Measurements from ENCODE around the gene EFNA5. TPM values are rescaled to one million over a fixed set of nuclear protein-coding genes. Genes with fewer than 3 reads are reported as not detected.

EFNA5 gene
- polyA plus RNA-seq, 1 donor from 2014 or later = 4.2 TPM

DNA sequence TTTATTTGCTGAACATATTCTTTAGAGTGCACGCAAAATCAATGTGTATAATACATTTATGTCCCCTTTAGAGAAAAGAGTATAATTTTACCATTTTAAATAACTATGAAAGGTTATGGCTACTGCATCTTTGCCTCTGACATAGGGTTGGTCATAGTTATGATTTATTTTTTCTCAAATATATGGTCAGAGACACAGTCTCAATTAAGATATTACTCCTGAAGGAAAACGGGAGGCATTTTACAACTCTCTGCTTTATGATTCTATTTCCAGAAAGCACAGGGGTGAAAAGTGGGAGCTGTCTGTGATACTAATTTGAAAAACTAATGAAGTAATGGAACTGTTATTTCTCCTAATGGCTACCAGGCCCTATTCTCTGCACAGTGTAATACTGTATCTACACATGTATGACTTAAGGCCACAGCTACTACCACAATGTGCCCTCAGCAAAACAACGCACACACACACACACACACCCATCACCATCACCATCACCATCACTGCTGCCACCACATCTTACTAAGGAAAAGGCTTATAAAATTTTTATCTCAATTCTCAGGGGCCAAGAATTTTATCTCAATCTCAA, 262.9 kb downstream of the EFNA5 start:
- no peaks in the 10 kb centered on the region for H4K20me1 ChIP-seq (ENCODE audit: insufficient read depth)

DNA sequence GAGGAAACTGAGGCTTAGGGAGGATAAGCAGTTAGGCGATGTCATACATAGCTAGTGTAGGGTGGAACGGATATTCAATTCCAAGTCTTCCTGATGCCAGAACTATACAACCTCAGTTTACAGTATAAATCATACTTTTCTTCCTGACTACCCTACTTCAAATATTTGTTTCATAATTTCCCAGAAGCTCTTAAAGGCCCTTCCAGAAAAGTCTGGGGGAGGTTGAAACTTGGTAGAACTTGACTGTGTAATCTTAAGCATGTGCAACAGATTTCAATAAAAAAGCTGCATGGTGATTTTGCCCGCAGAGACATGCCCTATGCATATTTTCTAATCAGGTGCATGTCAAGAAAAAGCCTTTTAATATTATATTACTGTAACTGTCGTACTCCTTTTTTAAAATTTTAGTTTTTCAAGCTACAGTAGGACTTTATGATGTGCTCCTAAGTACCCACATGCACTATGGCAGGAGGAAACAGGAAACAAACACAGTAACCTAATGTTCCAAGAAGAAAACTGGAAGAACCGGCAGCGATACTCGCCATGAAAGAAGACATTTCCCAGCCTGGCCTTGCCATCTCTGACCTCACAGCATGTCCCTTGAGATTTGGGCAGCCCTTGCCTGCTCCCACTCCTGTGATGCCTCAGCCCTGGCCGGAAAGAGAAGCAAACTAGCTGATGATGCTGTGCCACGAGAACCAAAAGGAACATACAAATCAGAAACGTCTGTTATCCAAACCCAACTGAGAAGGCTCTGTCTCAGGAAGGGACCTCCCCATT, 266.0 kb downstream of the EFNA5 start:
- TF ChIP-seq MXI1 (conservative IDR thresholded peaks at IDR 0.05; ENCODE audit: poor library complexity, severe bottlenecking) (no peak), POLR2AphosphoS5 (IDR thresholded peaks at IDR 0.05) (no peak)
- TF ChIP-seq, protein P1, sequence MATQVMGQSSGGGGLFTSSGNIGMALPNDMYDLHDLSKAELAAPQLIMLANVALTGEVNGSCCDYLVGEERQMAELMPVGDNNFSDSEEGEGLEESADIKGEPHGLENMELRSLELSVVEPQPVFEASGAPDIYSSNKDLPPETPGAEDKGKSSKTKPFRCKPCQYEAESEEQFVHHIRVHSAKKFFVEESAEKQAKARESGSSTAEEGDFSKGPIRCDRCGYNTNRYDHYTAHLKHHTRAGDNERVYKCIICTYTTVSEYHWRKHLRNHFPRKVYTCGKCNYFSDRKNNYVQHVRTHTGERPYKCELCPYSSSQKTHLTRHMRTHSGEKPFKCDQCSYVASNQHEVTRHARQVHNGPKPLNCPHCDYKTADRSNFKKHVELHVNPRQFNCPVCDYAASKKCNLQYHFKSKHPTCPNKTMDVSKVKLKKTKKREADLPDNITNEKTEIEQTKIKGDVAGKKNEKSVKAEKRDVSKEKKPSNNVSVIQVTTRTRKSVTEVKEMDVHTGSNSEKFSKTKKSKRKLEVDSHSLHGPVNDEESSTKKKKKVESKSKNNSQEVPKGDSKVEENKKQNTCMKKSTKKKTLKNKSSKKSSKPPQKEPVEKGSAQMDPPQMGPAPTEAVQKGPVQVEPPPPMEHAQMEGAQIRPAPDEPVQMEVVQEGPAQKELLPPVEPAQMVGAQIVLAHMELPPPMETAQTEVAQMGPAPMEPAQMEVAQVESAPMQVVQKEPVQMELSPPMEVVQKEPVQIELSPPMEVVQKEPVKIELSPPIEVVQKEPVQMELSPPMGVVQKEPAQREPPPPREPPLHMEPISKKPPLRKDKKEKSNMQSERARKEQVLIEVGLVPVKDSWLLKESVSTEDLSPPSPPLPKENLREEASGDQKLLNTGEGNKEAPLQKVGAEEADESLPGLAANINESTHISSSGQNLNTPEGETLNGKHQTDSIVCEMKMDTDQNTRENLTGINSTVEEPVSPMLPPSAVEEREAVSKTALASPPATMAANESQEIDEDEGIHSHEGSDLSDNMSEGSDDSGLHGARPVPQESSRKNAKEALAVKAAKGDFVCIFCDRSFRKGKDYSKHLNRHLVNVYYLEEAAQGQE (IDR thresholded peaks at IDR 0.05; ENCODE audit: borderline replicate concordance) = no peak
- H3K4me3 ChIP-seq (ENCODE audit: low read length) = no peak overlapping the region
- no peaks in the 10 kb centered on the region for H3K36me3 ChIP-seq (ENCODE audit: insufficient read depth, low read length)
- no peak overlapping the region for H3K27ac ChIP-seq (ENCODE audit: low read length)
- no peak overlapping the region for H2AFZ ChIP-seq (ENCODE audit: low read depth, low read length)
- no peaks in the 10 kb centered on the region for H3K9me3 ChIP-seq (ENCODE audit: low read length)
- no peaks in the 10 kb centered on the region for H3K9me2 ChIP-seq (ENCODE audit: insufficient read depth, low read length)
- H3K4me2 ChIP-seq (ENCODE audit: low read length) = no peak overlapping the region
- H3K9ac ChIP-seq (ENCODE audit: low read length) = no peak overlapping the region
- peaks cover 7% of the 10 kb centered on the region for H3K79me2 ChIP-seq (replicated peaks; ENCODE audit: insufficient read depth, low read length)
- H4K20me1 ChIP-seq (ENCODE audit: insufficient read depth) = no peaks in the 10 kb centered on the region
- H3K27me3 ChIP-seq (ENCODE audit: insufficient read depth, low read depth, low read length) = no peaks in the 10 kb centered on the region
- H3F3A ChIP-seq (ENCODE audit: insufficient read depth, low read length, poor library complexity, severe bottlenecking) = no peaks in the 10 kb centered on the region

More for the DNA sequence above, 262.9 kb downstream of the EFNA5 start:
- no peaks in the 10 kb centered on the region for H3K9me2 ChIP-seq (ENCODE audit: insufficient read depth, low read length)
- no peaks in the 10 kb centered on the region for H3K36me3 ChIP-seq (ENCODE audit: insufficient read depth, low read length)
- H3K4me2 ChIP-seq (ENCODE audit: low read length) = no peak overlapping the region
- no peak overlapping the region for H2AFZ ChIP-seq (ENCODE audit: low read depth, low read length)
- no peaks in the 10 kb centered on the region for H3F3A ChIP-seq (ENCODE audit: insufficient read depth, low read length, poor library complexity, severe bottlenecking)
- no peak for TF ChIP-seq SMC3 (conservative IDR thresholded peaks at IDR 0.05; ENCODE audit: poor library complexity)
- TF ChIP-seq, protein P2, sequence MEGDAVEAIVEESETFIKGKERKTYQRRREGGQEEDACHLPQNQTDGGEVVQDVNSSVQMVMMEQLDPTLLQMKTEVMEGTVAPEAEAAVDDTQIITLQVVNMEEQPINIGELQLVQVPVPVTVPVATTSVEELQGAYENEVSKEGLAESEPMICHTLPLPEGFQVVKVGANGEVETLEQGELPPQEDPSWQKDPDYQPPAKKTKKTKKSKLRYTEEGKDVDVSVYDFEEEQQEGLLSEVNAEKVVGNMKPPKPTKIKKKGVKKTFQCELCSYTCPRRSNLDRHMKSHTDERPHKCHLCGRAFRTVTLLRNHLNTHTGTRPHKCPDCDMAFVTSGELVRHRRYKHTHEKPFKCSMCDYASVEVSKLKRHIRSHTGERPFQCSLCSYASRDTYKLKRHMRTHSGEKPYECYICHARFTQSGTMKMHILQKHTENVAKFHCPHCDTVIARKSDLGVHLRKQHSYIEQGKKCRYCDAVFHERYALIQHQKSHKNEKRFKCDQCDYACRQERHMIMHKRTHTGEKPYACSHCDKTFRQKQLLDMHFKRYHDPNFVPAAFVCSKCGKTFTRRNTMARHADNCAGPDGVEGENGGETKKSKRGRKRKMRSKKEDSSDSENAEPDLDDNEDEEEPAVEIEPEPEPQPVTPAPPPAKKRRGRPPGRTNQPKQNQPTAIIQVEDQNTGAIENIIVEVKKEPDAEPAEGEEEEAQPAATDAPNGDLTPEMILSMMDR (IDR thresholded peaks at IDR 0.05; ENCODE audit: poor library complexity, severe bottlenecking) = no peak
- no peak for TF ChIP-seq RAD21 (conservative IDR thresholded peaks at IDR 0.05)
- H3K4me3 ChIP-seq (ENCODE audit: low read length) = no peak overlapping the region
- no peaks in the 10 kb centered on the region for H3K9me3 ChIP-seq (ENCODE audit: low read length)
- no peaks in the 10 kb centered on the region for H3K27me3 ChIP-seq (ENCODE audit: insufficient read depth, low read depth, low read length)
- H3K9ac ChIP-seq (ENCODE audit: low read length) = no peak overlapping the region
- H3K79me2 ChIP-seq (replicated peaks; ENCODE audit: insufficient read depth, low read length) = peaks cover 10% of the 10 kb centered on the region
- no peak overlapping the region for H3K27ac ChIP-seq (ENCODE audit: low read length)

Measured in neural cell (in vitro differentiated cells).